ENCODE data around the gene AMTN.

DNA sequence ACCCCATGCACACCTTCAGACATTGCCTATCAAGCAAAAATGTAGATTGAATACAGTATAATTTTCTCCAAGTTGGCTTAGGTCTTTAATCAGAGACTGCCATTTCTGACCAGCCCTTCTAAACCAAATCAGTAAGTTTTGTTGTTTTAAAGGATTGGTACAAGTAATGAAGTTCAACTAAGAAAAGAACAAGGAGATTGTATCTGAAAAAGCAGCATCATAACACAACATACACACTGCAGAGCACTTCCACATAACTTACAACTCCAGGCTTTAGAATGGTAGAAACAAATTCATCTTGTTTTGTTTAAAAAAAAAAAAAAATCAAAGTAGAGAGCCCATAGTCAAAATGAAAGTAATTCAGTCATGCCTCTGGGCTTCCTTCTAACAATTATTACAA is 57.6 kb downstream of the AMTN start:
- no peak for TF ChIP-seq POLR2A (IDR thresholded peaks at IDR 0.05; ENCODE audit: low read depth, low read length)
- no peak for TF ChIP-seq POLR2AphosphoS5 (IDR thresholded peaks at IDR 0.05; ENCODE audit: low read depth, low read length)

All from GM12891 (cell line).